Liver (tissue), 9 donors: ENCODE measurements around the gene ULK3. TPM values are rescaled to one million over a fixed set of nuclear protein-coding genes. Genes with fewer than 3 reads are reported as not detected.

Experiments used
- DNase-seq: peaks from one replicate; pipeline ENCODE4 v3.0.0-alpha.2; 2017; ENCODE audit warnings: low spot score
- H3K27ac ChIP-seq, 2 donors: one replicate each; pipeline ENCODE4 v1.7.0; 2013; ENCODE audit warnings: inconsistent platforms in 2 of 2, low read length in 2 of 2, control low read depth in 1 of 2, low read depth in 1 of 2, mild to moderate bottlenecking in 1 of 2
- H3K27me3 ChIP-seq, 4 donors: one replicate each; pipeline versions ENCODE4 v1.6.1 to v1.7.0; 2013; ENCODE audit warnings: low read length in 3 of 4, inconsistent platforms in 1 of 4, mild to moderate bottlenecking in 1 of 4, moderate library complexity in 1 of 4; ENCODE audit not compliant: control insufficient read depth in 4 of 4, insufficient read depth in 4 of 4
- H3K36me3 ChIP-seq, 4 donors: one replicate each; pipeline versions ENCODE4 v1.6.1 to v1.7.0; 2013; ENCODE audit warnings: low read length in 3 of 4, mild to moderate bottlenecking in 3 of 4, low read depth in 1 of 4, moderate library complexity in 1 of 4; ENCODE audit not compliant: control insufficient read depth in 4 of 4, insufficient read depth in 3 of 4
- H3K4me1 ChIP-seq, 4 donors: one replicate each; pipeline versions ENCODE4 v1.6.1 to v1.7.0; 2013; ENCODE audit warnings: low read length in 3 of 4, mild to moderate bottlenecking in 3 of 4, moderate library complexity in 1 of 4; ENCODE audit not compliant: control insufficient read depth in 4 of 4, insufficient read depth in 4 of 4
- H3K4me3 ChIP-seq, 3 donors: one replicate each; pipeline versions ENCODE4 v1.6.1 to v1.7.0; 2013; ENCODE audit warnings: low read length in 3 of 3, control low read depth in 1 of 3, low read depth in 1 of 3, mild to moderate bottlenecking in 1 of 3
- H3K9ac ChIP-seq, 2 donors: one replicate each; pipeline ENCODE4 v1.7.0; 2013; ENCODE audit warnings: low read length in 2 of 2, mild to moderate bottlenecking in 2 of 2, moderate library complexity in 2 of 2, control low read depth in 1 of 2, low read depth in 1 of 2
- H3K9me3 ChIP-seq, 4 donors: one replicate each; pipeline versions ENCODE4 v1.6.1 to v1.7.0; 2013; ENCODE audit warnings: low read length in 3 of 4; ENCODE audit not compliant: control insufficient read depth in 4 of 4
- EGR1 ChIP-seq, 2 donors: IDR thresholded peaks; 2 replicates each; pipeline ENCODE4 v1.6.1; 2016 to 2018; ENCODE audit warnings: antibody characterized with exemption in 2 of 2, low read depth in 2 of 2
- FOXA1 ChIP-seq: IDR thresholded peaks from 2 replicates; pipeline ENCODE4 v1.6.1; 2016; ENCODE audit warnings: antibody characterized with exemption
- FOXA2 ChIP-seq: IDR thresholded peaks from 2 replicates; pipeline ENCODE4 v1.6.1; 2016; ENCODE audit warnings: antibody characterized with exemption
- GABPA ChIP-seq, 2 donors: IDR thresholded peaks in 1 of 2; conservative IDR thresholded peaks in 1 of 2; 2 replicates each; pipeline ENCODE4 v1.6.1; 2016; ENCODE audit warnings: antibody characterized with exemption in 2 of 2, mild to moderate bottlenecking in 1 of 2, moderate library complexity in 1 of 2
- HNF4A ChIP-seq, 2 donors: conservative IDR thresholded peaks; 2 replicates each; pipeline ENCODE4 v1.6.1; 2016; ENCODE audit warnings: antibody characterized with exemption in 2 of 2, mild to moderate bottlenecking in 2 of 2
- HNF4G ChIP-seq: IDR thresholded peaks from 2 replicates; pipeline ENCODE4 v1.6.1; 2016; ENCODE audit warnings: antibody characterized with exemption
- JUND ChIP-seq, 2 donors: IDR thresholded peaks; 2 replicates each; pipeline ENCODE4 v1.6.1; 2016; ENCODE audit warnings: antibody characterized with exemption in 2 of 2
- NR2F2 ChIP-seq: IDR thresholded peaks from 2 replicates; pipeline ENCODE4 v1.6.1; 2016; ENCODE audit warnings: antibody characterized with exemption
- RAD21 ChIP-seq, 2 donors: IDR thresholded peaks; 2 replicates each; pipeline ENCODE4 v1.6.1; 2016; ENCODE audit warnings: antibody characterized with exemption in 2 of 2, mild to moderate bottlenecking in 2 of 2
- RXRA ChIP-seq, 2 donors: IDR thresholded peaks; 2 replicates each; pipeline ENCODE4 v1.6.1; 2017 to 2018; ENCODE audit warnings: antibody characterized with exemption in 2 of 2, mild to moderate bottlenecking in 1 of 2
- SP1 ChIP-seq: IDR thresholded peaks from 2 replicates; pipeline ENCODE4 v1.6.1; 2018; ENCODE audit warnings: antibody characterized with exemption, mild to moderate bottlenecking
- TAF1 ChIP-seq: conservative IDR thresholded peaks from 2 replicates; pipeline ENCODE4 v1.6.1; 2016; ENCODE audit warnings: antibody characterized with exemption, mild to moderate bottlenecking
- YY1 ChIP-seq: IDR thresholded peaks from 2 replicates; pipeline ENCODE4 v1.6.1; 2016; ENCODE audit warnings: antibody characterized with exemption, mild to moderate bottlenecking
- WGBS: extraction: QIAGEN DNeasy Blood & Tissue Kit; methylation state at CpG from one replicate; pipeline ENCODE4 v1.1.7; 2013; 5-methylcytosine and 5-hydroxymethylcytosine counted together
- polyA plus RNA-seq, 2 donors: library from polyadenylated mRNA; stranded (reverse) in 1 of 2; unstranded in 1 of 2; fragments of 200-250 nt in 1 of 2; fragments of >200 nt in 1 of 2; fragmentation: Nextera tagmentation in 1 of 2; extraction: Ambion mirVana in 1 of 2; gene quantifications; one replicate each; pipeline versions ENCODE4 v1.2.1 to v1.2.3, GENCODE V29; 2013 to 2015
- total RNA-seq, 2 donors: library from RNA; depleted of rRNA; stranded (reverse); fragments of >200 nt; gene quantifications; one replicate each; pipeline ENCODE4 v1.2.3, GENCODE V29; 2014
- TF ChIP-seq, protein P1 (sequence below): fragments of 150-350 bp; IDR thresholded peaks from 2 replicates; pipeline ENCODE4 v1.5.1; 2017; ENCODE audit warnings: improper control_type of control experiment, low read depth, low read length; ENCODE audit not compliant: missing input control
- TF ChIP-seq, protein P2 (sequence below): IDR thresholded peaks from 2 replicates; pipeline ENCODE4 v1.6.1; 2016; ENCODE audit warnings: antibody characterized with exemption
- TF ChIP-seq, protein P3 (sequence below): IDR thresholded peaks from 2 replicates; pipeline ENCODE4 v1.6.1; 2016; ENCODE audit warnings: antibody characterized with exemption
- TF ChIP-seq, protein P4 (sequence below): IDR thresholded peaks from 2 replicates; pipeline ENCODE4 v1.6.1; 2016; ENCODE audit warnings: antibody characterized with exemption
- TF ChIP-seq, protein P5 (sequence below): IDR thresholded peaks from 2 replicates; pipeline ENCODE4 v1.6.1; 2016; ENCODE audit warnings: antibody characterized with exemption, mild to moderate bottlenecking
- donor health status: healthy.
- donor health status: healthy.
- donor health status: healthy.
- donor health status: healthy.
- donor health status: healthy.

ULK3 gene
- total and polyA plus RNA-seq, 4 donors: 13.1 to 35.5 (median 21.4) TPM

DNA sequence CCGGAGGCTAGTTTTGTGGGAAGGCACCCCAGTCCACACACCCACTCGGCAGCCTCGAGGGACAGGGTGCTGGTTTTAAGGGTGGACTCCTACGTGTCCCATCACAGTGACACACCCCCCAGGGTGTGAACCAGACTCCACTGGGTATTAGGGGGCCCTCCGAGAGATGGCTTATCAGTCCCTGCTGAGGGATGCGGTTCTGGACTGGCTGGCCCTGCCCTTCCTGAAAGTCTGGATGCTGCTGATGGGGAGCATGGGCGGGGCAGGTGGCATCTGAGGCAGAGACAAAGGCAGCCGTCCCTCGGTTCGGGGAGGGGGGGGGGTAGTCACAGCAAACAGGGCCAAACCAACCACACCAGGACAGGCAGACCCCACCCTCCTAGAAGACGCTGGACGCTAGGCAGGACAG lies 939 bp upstream of the ULK3 start:
- H3K27me3 ChIP-seq: no peaks in the 10 kb centered on the region
- H3K4me3 ChIP-seq: no peak overlapping the region
- H3K9ac ChIP-seq: no peak overlapping the region
- H3K27ac ChIP-seq: peak overlapping the region; percentile 66 to 78
- 75% methylated on average over 12 of the region's 12 CpGs for WGBS
- peaks cover 3 to 23% (median 10%) of the 10 kb centered on the region in 4 donors for H3K36me3 ChIP-seq
- peaks cover 5 to 25% (median 15%) of the 10 kb centered on the region in 4 donors for H3K4me1 ChIP-seq
- peak; percentile 61 for DNase-seq
- H3K9me3 ChIP-seq: no peaks in the 10 kb centered on the region
- no peak for TF ChIP-seq SP1
- no peak for TF ChIP-seq YY1
- TF ChIP-seq HNF4G: no peak
- TF ChIP-seq, protein P1, sequence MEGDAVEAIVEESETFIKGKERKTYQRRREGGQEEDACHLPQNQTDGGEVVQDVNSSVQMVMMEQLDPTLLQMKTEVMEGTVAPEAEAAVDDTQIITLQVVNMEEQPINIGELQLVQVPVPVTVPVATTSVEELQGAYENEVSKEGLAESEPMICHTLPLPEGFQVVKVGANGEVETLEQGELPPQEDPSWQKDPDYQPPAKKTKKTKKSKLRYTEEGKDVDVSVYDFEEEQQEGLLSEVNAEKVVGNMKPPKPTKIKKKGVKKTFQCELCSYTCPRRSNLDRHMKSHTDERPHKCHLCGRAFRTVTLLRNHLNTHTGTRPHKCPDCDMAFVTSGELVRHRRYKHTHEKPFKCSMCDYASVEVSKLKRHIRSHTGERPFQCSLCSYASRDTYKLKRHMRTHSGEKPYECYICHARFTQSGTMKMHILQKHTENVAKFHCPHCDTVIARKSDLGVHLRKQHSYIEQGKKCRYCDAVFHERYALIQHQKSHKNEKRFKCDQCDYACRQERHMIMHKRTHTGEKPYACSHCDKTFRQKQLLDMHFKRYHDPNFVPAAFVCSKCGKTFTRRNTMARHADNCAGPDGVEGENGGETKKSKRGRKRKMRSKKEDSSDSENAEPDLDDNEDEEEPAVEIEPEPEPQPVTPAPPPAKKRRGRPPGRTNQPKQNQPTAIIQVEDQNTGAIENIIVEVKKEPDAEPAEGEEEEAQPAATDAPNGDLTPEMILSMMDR: no peak
- TF ChIP-seq RAD21 (IDR thresholded peaks at IDR 0.05): no peak
- no peak for TF ChIP-seq EGR1 (IDR thresholded peaks at IDR 0.05; ENCODE audit: low read depth in 2 of 2)
- TF ChIP-seq TAF1: no peak
- no peak for TF ChIP-seq GABPA (IDR thresholded peaks at IDR 0.05 in 1 of 2, conservative IDR thresholded peaks at IDR 0.05 in 1 of 2)
- TF ChIP-seq, protein P2, sequence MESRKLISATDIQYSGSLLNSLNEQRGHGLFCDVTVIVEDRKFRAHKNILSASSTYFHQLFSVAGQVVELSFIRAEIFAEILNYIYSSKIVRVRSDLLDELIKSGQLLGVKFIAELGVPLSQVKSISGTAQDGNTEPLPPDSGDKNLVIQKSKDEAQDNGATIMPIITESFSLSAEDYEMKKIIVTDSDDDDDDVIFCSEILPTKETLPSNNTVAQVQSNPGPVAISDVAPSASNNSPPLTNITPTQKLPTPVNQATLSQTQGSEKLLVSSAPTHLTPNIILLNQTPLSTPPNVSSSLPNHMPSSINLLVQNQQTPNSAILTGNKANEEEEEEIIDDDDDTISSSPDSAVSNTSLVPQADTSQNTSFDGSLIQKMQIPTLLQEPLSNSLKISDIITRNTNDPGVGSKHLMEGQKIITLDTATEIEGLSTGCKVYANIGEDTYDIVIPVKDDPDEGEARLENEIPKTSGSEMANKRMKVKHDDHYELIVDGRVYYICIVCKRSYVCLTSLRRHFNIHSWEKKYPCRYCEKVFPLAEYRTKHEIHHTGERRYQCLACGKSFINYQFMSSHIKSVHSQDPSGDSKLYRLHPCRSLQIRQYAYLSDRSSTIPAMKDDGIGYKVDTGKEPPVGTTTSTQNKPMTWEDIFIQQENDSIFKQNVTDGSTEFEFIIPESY: no peak
- TF ChIP-seq, protein P3, sequence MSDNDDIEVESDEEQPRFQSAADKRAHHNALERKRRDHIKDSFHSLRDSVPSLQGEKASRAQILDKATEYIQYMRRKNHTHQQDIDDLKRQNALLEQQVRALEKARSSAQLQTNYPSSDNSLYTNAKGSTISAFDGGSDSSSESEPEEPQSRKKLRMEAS: no peak
- TF ChIP-seq JUND (IDR thresholded peaks at IDR 0.05): no peak
- TF ChIP-seq, protein P4, sequence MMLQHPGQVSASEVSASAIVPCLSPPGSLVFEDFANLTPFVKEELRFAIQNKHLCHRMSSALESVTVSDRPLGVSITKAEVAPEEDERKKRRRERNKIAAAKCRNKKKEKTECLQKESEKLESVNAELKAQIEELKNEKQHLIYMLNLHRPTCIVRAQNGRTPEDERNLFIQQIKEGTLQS: no peak
- TF ChIP-seq HNF4A (conservative IDR thresholded peaks at IDR 0.05): no peak
- TF ChIP-seq NR2F2: no peak
- TF ChIP-seq FOXA1: no peak
- no peak for TF ChIP-seq RXRA (IDR thresholded peaks at IDR 0.05)
- TF ChIP-seq FOXA2: no peak
- TF ChIP-seq, protein P5, sequence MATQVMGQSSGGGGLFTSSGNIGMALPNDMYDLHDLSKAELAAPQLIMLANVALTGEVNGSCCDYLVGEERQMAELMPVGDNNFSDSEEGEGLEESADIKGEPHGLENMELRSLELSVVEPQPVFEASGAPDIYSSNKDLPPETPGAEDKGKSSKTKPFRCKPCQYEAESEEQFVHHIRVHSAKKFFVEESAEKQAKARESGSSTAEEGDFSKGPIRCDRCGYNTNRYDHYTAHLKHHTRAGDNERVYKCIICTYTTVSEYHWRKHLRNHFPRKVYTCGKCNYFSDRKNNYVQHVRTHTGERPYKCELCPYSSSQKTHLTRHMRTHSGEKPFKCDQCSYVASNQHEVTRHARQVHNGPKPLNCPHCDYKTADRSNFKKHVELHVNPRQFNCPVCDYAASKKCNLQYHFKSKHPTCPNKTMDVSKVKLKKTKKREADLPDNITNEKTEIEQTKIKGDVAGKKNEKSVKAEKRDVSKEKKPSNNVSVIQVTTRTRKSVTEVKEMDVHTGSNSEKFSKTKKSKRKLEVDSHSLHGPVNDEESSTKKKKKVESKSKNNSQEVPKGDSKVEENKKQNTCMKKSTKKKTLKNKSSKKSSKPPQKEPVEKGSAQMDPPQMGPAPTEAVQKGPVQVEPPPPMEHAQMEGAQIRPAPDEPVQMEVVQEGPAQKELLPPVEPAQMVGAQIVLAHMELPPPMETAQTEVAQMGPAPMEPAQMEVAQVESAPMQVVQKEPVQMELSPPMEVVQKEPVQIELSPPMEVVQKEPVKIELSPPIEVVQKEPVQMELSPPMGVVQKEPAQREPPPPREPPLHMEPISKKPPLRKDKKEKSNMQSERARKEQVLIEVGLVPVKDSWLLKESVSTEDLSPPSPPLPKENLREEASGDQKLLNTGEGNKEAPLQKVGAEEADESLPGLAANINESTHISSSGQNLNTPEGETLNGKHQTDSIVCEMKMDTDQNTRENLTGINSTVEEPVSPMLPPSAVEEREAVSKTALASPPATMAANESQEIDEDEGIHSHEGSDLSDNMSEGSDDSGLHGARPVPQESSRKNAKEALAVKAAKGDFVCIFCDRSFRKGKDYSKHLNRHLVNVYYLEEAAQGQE: no peak
